ENCODE measurements around the gene ZKSCAN2. TPM values are rescaled to one million over a fixed set of nuclear protein-coding genes. Genes with fewer than 3 reads are reported as not detected.

The ZKSCAN2 gene
- polyA plus RNA-seq = 14.0 and 17.2 TPM in 2 replicates
- 56.0 and 63.7 TPM in 2 replicates for polyA minus RNA-seq

- H3F3A ChIP-seq (ENCODE audit: insufficient read depth, low read length, poor library complexity, severe bottlenecking) = no peaks in the 10 kb centered on the region
- no peaks in the 10 kb centered on the region for H3K9me2 ChIP-seq (ENCODE audit: insufficient read depth, low read length)
- TF ChIP-seq MXI1 (conservative IDR thresholded peaks at IDR 0.05; ENCODE audit: poor library complexity, severe bottlenecking) = peak; percentile 48
- TF ChIP-seq REST (IDR thresholded peaks at IDR 0.05; ENCODE audit: borderline replicate concordance) = no peak
- peak; percentile 79 for TF ChIP-seq POLR2AphosphoS5 (IDR thresholded peaks at IDR 0.05)
- TF ChIP-seq EP300 (conservative IDR thresholded peaks at IDR 0.05; ENCODE audit: poor library complexity, severe bottlenecking) = peak; percentile 8
- H3K36me3 ChIP-seq (ENCODE audit: insufficient read depth, low read length) = no peaks in the 10 kb centered on the region
- no peaks in the 10 kb centered on the region for H3K9me3 ChIP-seq (ENCODE audit: low read length)
- peaks cover 55% of the 10 kb centered on the region for H3K79me2 ChIP-seq (replicated peaks; ENCODE audit: insufficient read depth, low read length)
- H3K27ac ChIP-seq (ENCODE audit: low read length) = peak within 1 kb of the TSS; percentile 95
- H3K27me3 ChIP-seq (ENCODE audit: insufficient read depth, low read depth, low read length) = no peaks in the 10 kb centered on the region
- no peaks in the 10 kb centered on the region for H4K20me1 ChIP-seq (ENCODE audit: insufficient read depth)
- peak within 1 kb of the TSS; percentile 92 for H3K4me2 ChIP-seq (ENCODE audit: low read length)
- peak within 1 kb of the TSS; percentile 94 for H3K9ac ChIP-seq (ENCODE audit: low read length)
- peak within 1 kb of the TSS; percentile 80 for H2AFZ ChIP-seq (ENCODE audit: low read depth, low read length)
- H3K4me3 ChIP-seq (ENCODE audit: low read length) = peak within 1 kb of the TSS; percentile 86
These were observed at the start of gene ZKSCAN2 for GRCh38 chr16:25257470-25257955. TSS of gene ZKSCAN2 (minus strand) at chr16:25257845. CDS start at chr16:25257127, 718 bp downstream.

GRCh38 chr16:25299792-25300590 is 42.3 kb upstream of the ZKSCAN2 start:
- Histone ChIP-seq H3K4me3 (ENCODE audit: low read length) (no peak overlapping the region), H2AFZ (ENCODE audit: low read depth, low read length) (no peak overlapping the region), H3K79me2 (replicated peaks; ENCODE audit: insufficient read depth, low read length) (no peaks in the 10 kb centered on the region), H3K27ac (ENCODE audit: low read length) (no peak overlapping the region), H3K4me2 (ENCODE audit: low read length) (no peak overlapping the region), H3K9me3 (ENCODE audit: low read length) (no peaks in the 10 kb centered on the region), H4K20me1 (ENCODE audit: insufficient read depth) (no peaks in the 10 kb centered on the region), H3K9ac (ENCODE audit: low read length) (no peak overlapping the region), H3K27me3 (ENCODE audit: insufficient read depth, low read depth, low read length) (no peaks in the 10 kb centered on the region), H3F3A (ENCODE audit: insufficient read depth, low read length, poor library complexity, severe bottlenecking) (no peaks in the 10 kb centered on the region), H3K9me2 (ENCODE audit: insufficient read depth, low read length) (no peaks in the 10 kb centered on the region), H3K36me3 (ENCODE audit: insufficient read depth, low read length) (no peaks in the 10 kb centered on the region)
- TF ChIP-seq TAF1 (IDR thresholded peaks at IDR 0.05; ENCODE audit: low read depth) = no peak
- no peak for TF ChIP-seq EP300 (conservative IDR thresholded peaks at IDR 0.05; ENCODE audit: poor library complexity, severe bottlenecking)
- no peak for TF ChIP-seq EZH2 (IDR thresholded peaks at IDR 0.05; ENCODE audit: borderline replicate concordance, insufficient read depth, low read length, poor library complexity, severe bottlenecking)
- TF ChIP-seq CTCF (IDR thresholded peaks at IDR 0.05; ENCODE audit: poor library complexity, severe bottlenecking) = no peak
- no peak for TF ChIP-seq SMC3 (conservative IDR thresholded peaks at IDR 0.05; ENCODE audit: poor library complexity)
- TF ChIP-seq MXI1 (conservative IDR thresholded peaks at IDR 0.05; ENCODE audit: poor library complexity, severe bottlenecking) = no peak
- TF ChIP-seq RAD21 (conservative IDR thresholded peaks at IDR 0.05) = no peak
- no peak for TF ChIP-seq POLR2AphosphoS5 (IDR thresholded peaks at IDR 0.05)
- TF ChIP-seq REST (IDR thresholded peaks at IDR 0.05; ENCODE audit: borderline replicate concordance) = no peak
